ENCODE measurements around the gene PRH2.

The PRH2 gene

GRCh38 chr12:10965476-10965875 lies 36.4 kb downstream of the PRH2 start:
- DNase-seq: no peak

GRCh38 chr12:10966314-10966713 lies 37.3 kb downstream of the PRH2 start:
- DNase-seq: no peak

GRCh38 chr12:10967409-10967808 lies 38.4 kb downstream of the PRH2 start:
- no peak for DNase-seq

- DNase-seq: no peak
Measured at GRCh38 chr12:10968765-10969456, 39.9 kb downstream of the PRH2 start.

- DNase-seq: no peak
Measured at GRCh38 chr12:10974965-10975364, 45.9 kb downstream of the PRH2 start.

GRCh38 chr12:10982244-10982643 lies 53.2 kb downstream of the PRH2 start:
- peak in 3 of 5 donors; percentile 23 to 90 (median 41) for DNase-seq
